Fibroblast of lung (primary cell): Measurements from ENCODE around the gene RASA1. TPM values are rescaled to one million over a fixed set of nuclear protein-coding genes. Genes with fewer than 3 reads are reported as not detected.
A peak's percentile ranks its signal among the peaks of the same experiment; 100 is the strongest.

Experiments
- DNase-seq, 2 donors: peaks; one replicate each; pipeline versions ENCODE4 v3.0.0 to v3.0.0-alpha.2; 2010; ENCODE audit warnings: low read depth in 2 of 2
- H2AFZ ChIP-seq: 2 replicates; pipeline ENCODE4 v1.5.1; 2012; ENCODE audit warnings: low read length, control low read depth, inconsistent platforms
- H3K27ac ChIP-seq: 2 replicates; pipeline ENCODE4 v1.5.1; 2011; ENCODE audit warnings: low read length, control low read depth; ENCODE audit not compliant: insufficient read depth
- H3K27me3 ChIP-seq: 2 replicates; pipeline ENCODE4 v1.5.1; 2011; ENCODE audit warnings: mild to moderate bottlenecking, low read length; ENCODE audit not compliant: control insufficient read depth, insufficient read depth
- H3K36me3 ChIP-seq: 2 replicates; pipeline ENCODE4 v1.5.1; 2011; ENCODE audit warnings: low read length; ENCODE audit not compliant: control insufficient read depth, insufficient read depth
- H3K4me1 ChIP-seq: 2 replicates; pipeline ENCODE4 v1.5.1; 2011; ENCODE audit warnings: low read length; ENCODE audit not compliant: control insufficient read depth, insufficient read depth; ENCODE audit errors: extremely low read depth
- H3K4me2 ChIP-seq: 2 replicates; pipeline ENCODE4 v1.5.1; 2011; ENCODE audit warnings: low read length, control low read depth; ENCODE audit not compliant: insufficient read depth; ENCODE audit errors: extremely low read depth
- H3K4me3 ChIP-seq, 4 experiments: fragments of 200-600 bp in 1 of 4; sonication (generic) in 1 of 4; replicated peaks in 1 of 4; 2 replicates each; pipeline ENCODE4 v1.5.1; 2011 to 2016; ENCODE audit warnings: low read length in 4 of 4, low read depth in 3 of 4, mild to moderate bottlenecking in 3 of 4, control low read depth in 2 of 4, inconsistent platforms in 1 of 4, mixed read lengths in 1 of 4; ENCODE audit not compliant: insufficient read depth in 1 of 4; ENCODE audit errors: control extremely low read depth in 1 of 4
- H3K79me2 ChIP-seq: 2 replicates; pipeline ENCODE4 v1.5.1; 2012; ENCODE audit warnings: mild to moderate bottlenecking, low read length, inconsistent platforms; ENCODE audit not compliant: control insufficient read depth, insufficient read depth
- H3K9ac ChIP-seq: 2 replicates; pipeline ENCODE4 v1.5.1; 2011; ENCODE audit warnings: mild to moderate bottlenecking, low read length, control low read depth; ENCODE audit not compliant: insufficient read depth
- H3K9me3 ChIP-seq: 2 replicates; pipeline ENCODE4 v1.5.1; 2012; ENCODE audit warnings: low read depth, low read length; ENCODE audit not compliant: control insufficient read depth, insufficient read depth
- H4K20me1 ChIP-seq: 2 replicates; pipeline ENCODE4 v1.5.1; 2011; ENCODE audit warnings: low read length; ENCODE audit not compliant: control insufficient read depth, insufficient read depth; ENCODE audit errors: extremely low read depth
- EZH2 ChIP-seq: IDR thresholded peaks from 2 replicates; pipeline ENCODE4 v1.5.1; 2012; ENCODE audit warnings: low read length, control low read depth, mild to moderate bottlenecking; ENCODE audit errors: missing control alignments
- polyA plus RNA-seq, 2 donors: library from polyadenylated mRNA; depleted of rRNA in 1 of 2; stranded (reverse) in 1 of 2; unstranded in 1 of 2; fragments of >200 nt; gene quantifications; 2 replicates each; pipeline ENCODE4 v1.2.1, GENCODE V29; 2011 to 2012; ENCODE audit warnings: missing spikeins in 1 of 2
- total RNA-seq: library from RNA; depleted of rRNA; stranded (reverse); fragments of >200 nt; gene quantifications from 2 replicates; pipeline ENCODE4 v1.2.1, GENCODE V29; 2014
- TF ChIP-seq, protein P1 (sequence below), 2 donors: IDR thresholded peaks in 1 of 2; conservative IDR thresholded peaks in 1 of 2; 1 replicate in 1 of 2; 2 replicates in 1 of 2; pipeline ENCODE4 v1.5.1; 2011 to 2012; ENCODE audit warnings: low read length in 2 of 2, control low read depth in 1 of 2, inconsistent platforms in 1 of 2, low read depth in 1 of 2, mild to moderate bottlenecking in 1 of 2

The RASA1 gene
- total and polyA plus RNA-seq, 2 donors (not counting 1 experiment from before 2014, with no cell fraction given), result 45.8 to 66.6 TPM

DNA sequence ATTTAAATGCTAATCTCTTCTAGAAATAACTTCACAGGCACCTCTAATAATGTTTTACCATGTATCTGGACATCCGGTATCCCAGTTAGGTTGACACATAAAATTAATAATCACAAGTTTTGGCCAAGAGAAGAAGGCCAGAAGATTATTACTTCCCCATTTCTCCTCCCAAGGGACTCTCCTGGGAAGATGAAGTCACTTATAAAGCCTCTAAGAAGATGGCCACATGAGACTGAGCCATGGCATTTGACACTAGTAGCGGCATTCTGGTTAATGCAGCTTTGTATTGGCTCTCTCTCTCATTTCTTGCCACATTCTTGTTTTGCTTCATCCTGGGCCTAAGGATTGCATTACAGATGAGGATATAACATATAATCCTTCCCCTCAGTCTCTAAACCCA lies 34.5 kb upstream of the RASA1 start:
- TF ChIP-seq EZH2, result no peak
- TF ChIP-seq, protein P1, sequence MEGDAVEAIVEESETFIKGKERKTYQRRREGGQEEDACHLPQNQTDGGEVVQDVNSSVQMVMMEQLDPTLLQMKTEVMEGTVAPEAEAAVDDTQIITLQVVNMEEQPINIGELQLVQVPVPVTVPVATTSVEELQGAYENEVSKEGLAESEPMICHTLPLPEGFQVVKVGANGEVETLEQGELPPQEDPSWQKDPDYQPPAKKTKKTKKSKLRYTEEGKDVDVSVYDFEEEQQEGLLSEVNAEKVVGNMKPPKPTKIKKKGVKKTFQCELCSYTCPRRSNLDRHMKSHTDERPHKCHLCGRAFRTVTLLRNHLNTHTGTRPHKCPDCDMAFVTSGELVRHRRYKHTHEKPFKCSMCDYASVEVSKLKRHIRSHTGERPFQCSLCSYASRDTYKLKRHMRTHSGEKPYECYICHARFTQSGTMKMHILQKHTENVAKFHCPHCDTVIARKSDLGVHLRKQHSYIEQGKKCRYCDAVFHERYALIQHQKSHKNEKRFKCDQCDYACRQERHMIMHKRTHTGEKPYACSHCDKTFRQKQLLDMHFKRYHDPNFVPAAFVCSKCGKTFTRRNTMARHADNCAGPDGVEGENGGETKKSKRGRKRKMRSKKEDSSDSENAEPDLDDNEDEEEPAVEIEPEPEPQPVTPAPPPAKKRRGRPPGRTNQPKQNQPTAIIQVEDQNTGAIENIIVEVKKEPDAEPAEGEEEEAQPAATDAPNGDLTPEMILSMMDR (conservative IDR thresholded peaks at IDR 0.05 in 1 of 2, IDR thresholded peaks at IDR 0.05 in 1 of 2; ENCODE audit: low read depth in 1 of 2, low read length in 2 of 2), result no peak
- H3K9me3 ChIP-seq, result no peaks in the 10 kb centered on the region
- H2AFZ ChIP-seq, result no peak overlapping the region
- no peaks in the 10 kb centered on the region for H3K79me2 ChIP-seq
- H3K36me3 ChIP-seq, result no peaks in the 10 kb centered on the region
- no peak overlapping the region for H3K27ac ChIP-seq
- DNase-seq, result no peak
- no peak overlapping the region for H3K4me2 ChIP-seq
- H3K4me1 ChIP-seq, result no peaks in the 10 kb centered on the region
- no peak overlapping the region for H3K4me3 ChIP-seq
- no peaks in the 10 kb centered on the region for H4K20me1 ChIP-seq
- no peaks in the 10 kb centered on the region for H3K27me3 ChIP-seq
- H3K9ac ChIP-seq, result no peak overlapping the region

DNA sequence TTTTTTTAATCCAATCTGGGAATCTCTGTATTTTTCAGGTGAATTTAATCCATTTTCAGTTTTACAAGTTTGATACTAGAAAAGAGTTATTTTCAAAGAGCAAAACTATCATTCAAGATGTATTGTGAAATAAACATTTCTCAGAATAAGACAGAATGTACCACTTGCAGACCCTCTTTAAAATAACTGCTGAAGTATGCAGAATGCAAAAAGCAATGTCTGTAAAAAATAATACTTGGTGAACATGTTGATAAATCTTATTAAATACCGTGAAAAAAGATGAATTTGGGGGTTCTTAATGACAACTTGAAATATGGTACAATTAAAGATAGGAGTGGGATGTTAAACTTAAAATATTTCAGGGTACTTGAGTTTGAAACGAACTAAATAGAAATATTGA lies 26.1 kb upstream of the RASA1 start:
- TF ChIP-seq, protein P1 (conservative IDR thresholded peaks at IDR 0.05 in 1 of 2, IDR thresholded peaks at IDR 0.05 in 1 of 2; ENCODE audit: low read depth in 1 of 2, low read length in 2 of 2), result no peak
- TF ChIP-seq EZH2, result no peak
- DNase-seq, result no peak
- H4K20me1 ChIP-seq, result no peaks in the 10 kb centered on the region
- no peak overlapping the region for H3K9ac ChIP-seq
- H3K4me1 ChIP-seq, result no peaks in the 10 kb centered on the region
- H2AFZ ChIP-seq, result no peak overlapping the region
- no peak overlapping the region for H3K4me3 ChIP-seq
- H3K79me2 ChIP-seq, result no peaks in the 10 kb centered on the region
- H3K36me3 ChIP-seq, result no peaks in the 10 kb centered on the region
- H3K27ac ChIP-seq, result no peak overlapping the region
- H3K9me3 ChIP-seq, result no peaks in the 10 kb centered on the region
- H3K4me2 ChIP-seq, result no peak overlapping the region
- no peaks in the 10 kb centered on the region for H3K27me3 ChIP-seq

DNA sequence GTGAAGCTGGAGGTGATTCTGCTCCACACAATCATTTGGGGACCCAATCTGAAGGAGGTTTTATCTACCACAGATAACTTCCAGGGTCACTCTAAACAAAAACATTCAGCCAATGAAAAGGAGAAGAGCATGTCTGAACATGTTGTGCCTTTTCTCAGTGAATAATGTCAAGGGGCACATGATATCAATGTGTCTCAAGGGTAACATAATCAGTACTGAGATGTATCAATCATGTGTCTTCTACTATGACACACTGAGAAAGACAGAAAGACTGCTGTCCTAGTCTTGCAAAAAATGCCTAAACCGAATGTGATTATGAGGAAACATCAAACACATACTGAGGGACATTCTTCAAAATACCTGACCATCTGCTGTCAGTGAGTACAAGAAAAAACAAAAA lies 25.4 kb upstream of the RASA1 start:
- TF ChIP-seq, protein P1 (conservative IDR thresholded peaks at IDR 0.05 in 1 of 2, IDR thresholded peaks at IDR 0.05 in 1 of 2; ENCODE audit: low read depth in 1 of 2, low read length in 2 of 2), result no peak
- no peak for TF ChIP-seq EZH2
- no peaks in the 10 kb centered on the region for H3K79me2 ChIP-seq
- H3K27ac ChIP-seq, result no peak overlapping the region
- H3K4me1 ChIP-seq, result no peaks in the 10 kb centered on the region
- H3K9ac ChIP-seq, result no peak overlapping the region
- no peak overlapping the region for H3K4me2 ChIP-seq
- H4K20me1 ChIP-seq, result no peaks in the 10 kb centered on the region
- no peak overlapping the region for H3K4me3 ChIP-seq
- no peak for DNase-seq
- peak overlapping the region; percentile 15 for H2AFZ ChIP-seq
- no peaks in the 10 kb centered on the region for H3K9me3 ChIP-seq
- H3K27me3 ChIP-seq, result no peaks in the 10 kb centered on the region
- H3K36me3 ChIP-seq, result no peaks in the 10 kb centered on the region
